ENCODE data around the gene LITAF.
"Not testable (repeated sequence)": the region's sequence is repeated elsewhere in the genome, so short reads cannot be mapped to it uniquely, and the experiment has no call there.

The LITAF gene

DNA sequence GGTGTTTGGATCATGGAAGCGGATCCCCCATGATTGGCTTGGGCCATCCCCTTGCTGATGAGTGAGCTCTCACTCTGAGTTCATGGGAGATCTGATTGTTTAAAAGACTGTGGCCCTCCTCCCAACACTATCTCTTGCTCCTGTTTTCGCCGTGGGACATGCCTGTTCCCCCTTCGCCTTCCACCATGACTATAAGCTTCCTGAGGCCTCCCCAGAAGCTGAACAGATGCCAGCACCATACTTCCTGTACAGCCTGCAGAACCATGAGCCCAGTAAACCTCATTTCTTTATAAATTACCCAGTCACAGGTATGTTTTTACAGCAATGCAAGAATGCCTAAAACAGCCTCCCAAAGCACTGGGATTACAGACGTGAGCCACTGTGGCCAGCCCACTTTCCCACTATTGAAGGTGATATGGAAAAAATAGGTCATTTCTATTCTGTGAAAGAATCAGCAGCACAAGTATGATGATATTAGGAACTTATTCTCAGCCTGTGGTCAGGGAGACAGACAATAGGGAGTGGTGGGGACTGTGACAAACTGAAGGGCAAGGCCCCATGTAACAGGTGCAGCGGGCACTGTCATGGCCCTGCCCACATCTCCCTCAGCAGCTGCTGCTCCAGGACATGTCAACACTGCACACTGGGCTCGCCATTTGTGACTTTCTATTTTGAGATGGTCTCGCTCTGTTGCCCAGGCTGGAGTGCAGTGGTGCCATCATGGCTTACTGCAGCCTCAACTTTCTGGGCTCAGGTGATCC, 33.7 kb upstream of the LITAF start:
- DNase-seq, result no peak

- no peak for DNase-seq
These were observed 32.7 kb upstream of the LITAF start for GRCh38 chr16:11619327-11619851.

DNA sequence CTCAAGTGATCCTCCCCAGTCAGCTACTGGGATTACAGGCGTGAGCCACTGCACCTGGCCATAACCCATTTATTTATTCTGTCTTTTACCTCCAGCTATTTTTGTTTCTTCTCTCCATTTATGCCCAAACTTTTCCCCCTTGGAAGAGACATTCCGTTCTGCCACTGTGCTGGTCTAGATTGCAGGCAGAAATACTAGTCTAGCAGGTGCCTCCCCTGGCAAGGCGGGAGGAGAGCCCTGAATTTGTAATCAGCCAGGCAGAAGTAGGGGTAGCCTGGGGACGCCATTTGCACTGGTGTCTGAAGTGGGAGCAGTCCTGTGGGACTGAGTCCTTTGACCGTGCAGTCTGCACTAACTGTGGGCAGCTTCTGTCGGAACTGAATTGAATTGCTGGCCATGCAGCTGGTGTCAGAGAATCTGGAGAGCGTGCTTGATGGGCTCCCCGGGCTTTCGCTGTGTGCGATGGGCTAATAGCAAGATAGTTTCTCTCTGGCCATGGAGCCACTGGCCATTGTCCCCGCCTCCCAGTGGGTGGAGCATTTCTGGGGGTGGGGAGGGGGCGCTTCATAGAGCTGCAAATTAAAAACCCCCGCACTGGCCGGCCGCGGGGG, 31.5 kb upstream of the LITAF start:
- DNase-seq, result no peak

DNA sequence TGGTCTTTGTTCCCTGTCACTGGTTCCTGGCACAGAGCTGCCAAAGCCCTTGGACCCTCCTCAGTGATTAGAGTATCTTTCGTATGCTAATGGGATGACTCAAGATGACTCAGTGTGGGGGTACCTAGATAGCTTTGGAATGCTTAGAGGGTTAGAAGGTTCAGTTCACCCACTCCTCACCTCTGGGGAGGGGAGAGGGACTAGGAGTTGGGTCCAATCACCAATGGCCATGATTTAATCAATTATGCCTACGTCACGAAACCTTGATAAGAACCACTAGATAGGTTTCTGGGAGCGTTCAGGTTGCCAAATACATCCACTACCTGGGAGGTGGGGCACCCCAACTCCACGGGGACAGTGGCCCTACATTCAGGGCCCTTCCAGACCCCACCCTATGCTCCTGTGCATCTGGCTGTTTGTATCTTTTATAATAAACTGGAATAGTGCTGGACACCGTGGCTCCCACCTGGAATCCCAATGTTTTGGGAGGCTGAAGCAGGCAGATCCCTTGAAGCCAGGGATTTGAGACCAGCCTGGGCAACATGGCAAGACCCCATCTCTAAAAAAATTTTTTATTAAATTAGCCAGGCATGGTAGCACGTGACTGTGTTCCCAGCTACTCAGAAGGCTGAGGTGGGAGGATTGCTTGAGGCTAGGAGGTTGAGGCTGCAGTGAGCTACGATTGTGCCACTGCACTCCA, 29.2 kb upstream of the LITAF start:
- no peak for DNase-seq

DNA sequence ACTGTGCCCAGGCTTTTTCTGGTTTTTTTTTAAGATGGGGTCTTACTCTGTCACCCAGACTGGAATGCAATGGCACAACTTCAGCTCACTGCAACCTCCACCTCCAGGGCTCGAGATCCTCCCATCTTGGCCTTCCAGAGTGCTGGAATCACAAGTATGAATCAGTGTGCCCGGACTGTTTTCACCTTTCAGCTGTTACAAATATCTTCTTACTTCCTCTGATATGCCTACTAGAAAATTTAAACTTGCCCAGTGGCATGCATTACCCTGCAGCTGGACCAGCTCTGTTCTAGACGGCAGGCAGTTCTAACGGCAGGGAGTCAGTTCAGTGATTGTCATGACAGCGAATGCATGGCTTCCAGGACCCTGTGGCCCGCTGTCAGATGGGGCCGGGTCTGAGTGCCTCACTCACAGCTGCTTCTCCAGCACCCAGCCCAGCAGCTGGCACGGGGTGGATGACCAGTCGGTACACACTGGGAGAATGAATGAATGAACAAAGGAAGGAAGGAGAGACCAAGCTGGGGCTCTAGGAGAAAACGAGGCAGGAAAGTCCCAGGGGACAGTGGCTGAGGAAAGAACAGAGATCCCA, 28.0 kb upstream of the LITAF start:
- no peak for DNase-seq

- DNase-seq, result no peak
These were observed 26.9 kb upstream of the LITAF start for GRCh38 chr16:11613381-11614303.

GRCh38 chr16:11612665-11613025, 25.9 kb upstream of the LITAF start:
- DNase-seq, result no peak

DNA sequence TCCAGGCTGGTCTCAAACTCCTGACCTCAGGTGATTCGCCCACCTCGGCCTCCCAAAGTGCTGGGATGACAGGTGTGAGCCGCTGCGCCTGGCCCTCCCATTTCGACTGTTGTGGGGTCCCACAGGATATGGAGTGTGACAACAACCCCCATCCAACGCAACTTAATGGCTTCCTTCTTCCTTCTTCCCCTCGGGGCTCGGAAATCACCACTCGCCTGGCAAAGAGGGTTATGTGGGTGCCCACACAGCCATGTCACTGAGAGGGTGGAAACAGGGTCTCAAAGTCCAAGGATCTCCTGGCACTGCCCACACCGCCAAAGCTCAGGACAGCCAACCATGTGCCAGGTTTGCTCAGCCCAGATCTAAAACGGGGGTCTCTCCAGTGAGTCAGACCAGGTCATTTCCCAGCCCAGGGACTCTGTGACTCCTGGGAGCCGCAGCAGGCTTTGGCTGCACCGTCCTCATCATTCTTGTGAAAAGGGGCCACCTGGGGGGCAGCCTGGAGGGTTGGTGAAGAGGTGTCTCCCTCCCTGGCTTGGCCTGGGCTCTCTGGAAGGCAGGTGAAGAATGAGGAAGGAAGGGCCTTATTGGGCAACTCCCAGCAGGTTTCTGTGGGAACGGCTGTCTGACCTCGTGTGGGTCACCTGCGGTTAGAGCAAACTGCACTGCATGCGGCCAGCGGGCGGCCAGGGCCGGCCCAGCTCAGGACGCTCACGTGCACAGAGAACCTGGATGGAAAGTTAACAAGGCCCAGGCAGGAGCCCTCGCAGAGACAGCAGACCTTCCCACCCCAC, 25.3 kb upstream of the LITAF start:
- DNase-seq, result no peak

GRCh38 chr16:11610580-11610979, 23.9 kb upstream of the LITAF start:
- DNase-seq, result no peak

GRCh38 chr16:11610121-11610505, 23.4 kb upstream of the LITAF start:
- no peak for DNase-seq

DNA sequence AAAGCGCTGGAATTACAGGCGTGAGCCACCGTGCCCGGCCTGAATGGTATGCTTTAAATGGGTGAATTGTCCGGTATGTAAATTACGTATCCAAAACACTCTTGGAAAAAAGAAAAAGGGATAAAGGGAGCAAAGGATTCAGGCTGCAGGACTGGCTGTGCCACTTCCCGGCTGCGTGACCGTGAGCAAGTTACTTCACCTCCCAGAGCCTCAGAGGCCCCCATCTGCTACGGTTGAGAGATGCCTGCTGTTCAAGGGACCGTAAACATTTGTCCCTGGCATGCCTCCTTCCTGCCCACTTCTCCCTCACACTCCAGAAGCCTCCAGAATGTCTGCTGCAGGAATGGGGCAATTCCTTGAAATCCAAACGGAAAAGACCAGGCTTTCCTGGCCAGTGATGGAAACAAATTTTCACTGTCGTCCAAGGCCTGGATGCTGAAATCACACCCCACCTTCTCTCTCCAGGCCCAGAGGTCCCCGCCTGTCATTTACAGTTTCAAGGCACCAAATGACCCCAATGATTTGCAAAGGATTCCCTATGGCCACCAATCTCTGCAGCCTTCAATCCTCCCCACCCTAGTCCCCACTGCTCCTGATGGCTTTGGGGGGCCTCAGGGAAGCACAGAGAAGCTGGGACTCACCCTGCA, 22.9 kb upstream of the LITAF start:
- no peak for DNase-seq

- DNase-seq, result no peak
These were observed 19.2 kb upstream of the LITAF start for GRCh38 chr16:11605891-11606290.

GRCh38 chr16:11605564-11605886, 18.8 kb upstream of the LITAF start:
- DNase-seq, result no peak

GRCh38 chr16:11604783-11605563, 18.3 kb upstream of the LITAF start:
- DNase-seq, result no peak

DNA sequence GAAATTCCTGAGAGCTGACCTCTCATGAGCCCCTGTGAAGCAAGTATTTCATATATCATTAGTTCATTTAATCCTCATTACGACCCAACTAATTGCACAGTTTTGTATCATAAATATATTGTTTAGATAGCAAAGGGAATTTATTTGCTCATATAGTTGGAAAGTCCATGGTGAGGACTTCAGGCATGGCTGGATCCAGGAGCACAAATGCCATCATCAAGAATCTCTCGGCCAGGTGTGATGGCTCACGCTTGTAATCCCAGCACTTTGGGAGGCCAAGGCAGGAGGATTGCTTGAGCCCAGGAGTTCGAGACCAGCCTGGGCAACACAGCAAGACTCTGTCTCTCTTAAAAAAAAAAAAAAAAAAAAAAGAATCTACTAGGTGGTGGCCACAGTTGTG, 17.6 kb upstream of the LITAF start:
- DNase-seq, result not testable (repeated sequence)

- DNase-seq, result no peak
These were observed 16.6 kb upstream of the LITAF start for GRCh38 chr16:11603331-11603750.

DNA sequence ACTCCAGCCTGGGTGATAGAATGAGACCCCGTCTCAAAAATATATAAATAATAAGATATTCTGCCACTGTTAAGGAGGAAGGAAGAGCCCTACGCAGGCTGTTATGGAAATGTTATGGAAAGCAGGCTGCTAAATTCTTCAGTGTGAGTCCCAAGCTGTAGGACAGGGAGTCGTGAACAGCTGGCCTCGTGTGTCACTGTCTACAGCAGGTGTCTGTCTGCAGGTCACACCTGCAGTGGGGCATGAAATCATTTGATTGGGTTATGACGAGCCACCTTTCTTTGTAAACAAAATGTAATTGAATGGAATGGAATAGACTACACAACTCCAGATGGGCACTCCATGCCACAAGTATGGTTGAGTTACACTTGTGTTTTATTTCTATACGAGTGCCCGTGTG, 15.6 kb upstream of the LITAF start:
- DNase-seq, result no peak

DNA sequence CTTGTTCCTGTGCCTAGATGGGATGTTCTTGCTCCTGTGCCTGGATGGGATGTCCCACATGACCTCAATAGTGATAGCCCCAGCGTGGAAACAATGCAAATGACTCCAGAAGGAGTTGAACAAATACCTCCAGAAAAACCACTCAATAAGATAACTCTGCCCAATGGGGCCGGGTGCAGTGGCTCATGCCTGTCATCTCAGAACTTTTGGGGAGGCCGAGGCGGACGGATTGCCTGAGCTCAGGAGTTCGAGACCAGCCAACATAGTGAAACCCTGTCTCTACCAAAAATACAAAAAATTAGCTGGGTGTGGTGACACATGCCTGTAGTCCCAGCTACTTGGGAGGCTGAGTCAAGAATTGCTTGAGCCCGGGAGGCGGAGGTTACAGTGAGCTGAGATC, 15.2 kb upstream of the LITAF start:
- no peak for DNase-seq

DNA sequence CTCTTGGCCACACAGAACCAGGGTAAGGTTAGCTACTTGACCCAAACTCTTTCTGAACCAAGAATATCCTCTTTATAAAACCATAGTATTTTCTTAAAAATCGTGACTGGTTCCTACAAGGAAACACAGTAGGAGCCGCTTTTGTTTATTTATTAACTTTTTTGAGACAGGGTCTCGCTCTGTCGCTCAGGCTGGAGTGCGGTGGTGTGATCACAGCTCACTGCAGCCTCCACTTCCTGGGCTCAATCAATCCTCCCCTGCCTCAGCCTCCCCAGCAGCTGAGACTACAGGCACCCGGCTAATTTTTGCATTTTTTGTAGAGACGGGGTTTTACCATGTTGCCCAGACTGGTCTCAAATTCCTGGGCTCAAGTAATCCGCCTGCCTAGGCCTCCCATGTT, 14.7 kb upstream of the LITAF start:
- no peak for DNase-seq

DNA sequence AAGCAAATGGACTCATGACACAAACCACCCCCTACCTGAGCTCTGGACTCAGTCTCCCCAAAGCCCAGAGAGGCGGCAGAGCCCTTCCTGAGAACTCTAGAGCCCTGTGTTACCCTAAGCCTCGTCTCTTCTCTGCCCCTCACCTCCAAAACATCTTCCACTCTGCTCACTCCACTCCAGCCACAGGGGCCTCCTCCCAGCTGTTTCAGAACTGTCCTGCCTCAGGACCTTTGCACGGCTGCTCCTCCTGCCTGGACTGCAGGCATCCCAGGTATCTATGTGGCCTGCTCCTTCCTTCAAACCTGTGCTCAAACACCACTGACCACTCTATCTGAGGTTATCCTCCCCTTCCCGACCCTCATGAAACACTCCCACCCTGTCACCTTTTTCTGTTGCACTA, 12.9 kb upstream of the LITAF start:
- no peak for DNase-seq
